Bronchial epithelial cell (primary cell): ENCODE data around the gene STK39. TPM values are rescaled to one million over a fixed set of nuclear protein-coding genes. Genes with fewer than 3 reads are reported as not detected.

Source experiments
- DNase-seq: peaks from one replicate; pipeline ENCODE4 v3.0.0-alpha.2; 2010; ENCODE audit warnings: low read depth
- FAIRE-seq: peaks from 2 replicates; lab custom pipeline; 2011; peaks lifted over from hg19 to GRCh38; lab: Jason Lieb, UNC
- H3K27me3 ChIP-seq: 2 replicates; pipeline ENCODE4 v1.5.1; 2011; ENCODE audit warnings: low read length; ENCODE audit not compliant: control insufficient read depth, insufficient read depth
- H3K36me3 ChIP-seq: 2 replicates; pipeline ENCODE4 v1.5.1; 2011; ENCODE audit warnings: low read length; ENCODE audit not compliant: control insufficient read depth, insufficient read depth
- H3K4me3 ChIP-seq: 2 replicates; pipeline ENCODE4 v1.5.1; 2011; ENCODE audit warnings: mild to moderate bottlenecking, low read depth, low read length, control low read depth
- total RNA-seq: library from RNA; depleted of rRNA; stranded (reverse); fragments of >200 nt; gene quantifications from 2 replicates; pipeline ENCODE4 v1.2.1, GENCODE V29; 2014
- TF ChIP-seq, protein P1 (sequence below): IDR thresholded peaks from 2 replicates; pipeline ENCODE4 v1.5.1; 2011; ENCODE audit warnings: mild to moderate bottlenecking, moderate library complexity, low read length, control low read depth, inconsistent platforms; ENCODE audit not compliant: insufficient read depth, severe bottlenecking

STK39 gene
- total RNA-seq, 1 donor from 2014 or later: 20.3 TPM

DNA sequence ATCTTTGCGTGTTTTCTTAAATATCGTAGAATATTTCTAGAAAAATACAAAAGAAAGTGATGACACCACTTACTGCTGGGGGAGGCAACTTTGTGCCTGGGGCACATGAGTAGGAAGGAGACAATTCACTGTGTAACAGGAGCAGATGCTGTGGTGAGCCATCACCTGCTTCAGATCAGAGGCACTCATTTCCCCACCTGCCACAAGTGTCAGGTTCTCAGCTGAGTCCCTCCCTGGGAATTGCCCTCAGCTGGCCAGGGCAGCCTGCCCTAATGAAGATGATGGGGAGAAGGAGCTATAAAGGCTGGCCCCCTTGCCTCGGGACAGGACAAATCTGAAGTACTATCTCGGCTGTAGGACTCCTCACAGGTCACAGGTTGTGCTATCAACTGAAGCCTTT is 322.8 kb downstream of the STK39 start:
- TF ChIP-seq, protein P1, sequence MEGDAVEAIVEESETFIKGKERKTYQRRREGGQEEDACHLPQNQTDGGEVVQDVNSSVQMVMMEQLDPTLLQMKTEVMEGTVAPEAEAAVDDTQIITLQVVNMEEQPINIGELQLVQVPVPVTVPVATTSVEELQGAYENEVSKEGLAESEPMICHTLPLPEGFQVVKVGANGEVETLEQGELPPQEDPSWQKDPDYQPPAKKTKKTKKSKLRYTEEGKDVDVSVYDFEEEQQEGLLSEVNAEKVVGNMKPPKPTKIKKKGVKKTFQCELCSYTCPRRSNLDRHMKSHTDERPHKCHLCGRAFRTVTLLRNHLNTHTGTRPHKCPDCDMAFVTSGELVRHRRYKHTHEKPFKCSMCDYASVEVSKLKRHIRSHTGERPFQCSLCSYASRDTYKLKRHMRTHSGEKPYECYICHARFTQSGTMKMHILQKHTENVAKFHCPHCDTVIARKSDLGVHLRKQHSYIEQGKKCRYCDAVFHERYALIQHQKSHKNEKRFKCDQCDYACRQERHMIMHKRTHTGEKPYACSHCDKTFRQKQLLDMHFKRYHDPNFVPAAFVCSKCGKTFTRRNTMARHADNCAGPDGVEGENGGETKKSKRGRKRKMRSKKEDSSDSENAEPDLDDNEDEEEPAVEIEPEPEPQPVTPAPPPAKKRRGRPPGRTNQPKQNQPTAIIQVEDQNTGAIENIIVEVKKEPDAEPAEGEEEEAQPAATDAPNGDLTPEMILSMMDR: no peak
- no peak for FAIRE-seq

GRCh38 chr2:167916756-167917155 is 330.6 kb downstream of the STK39 start:
- DNase-seq (no peak), FAIRE-seq (no peak)
- Histone ChIP-seq H3K27me3 (no peaks in the 10 kb centered on the region), H3K36me3 (no peaks in the 10 kb centered on the region), H3K4me3 (no peak overlapping the region)
- TF ChIP-seq, protein P1: no peak

More for the DNA sequence above, 322.8 kb downstream of the STK39 start:
- H3K4me3 ChIP-seq: no peak overlapping the region
- H3K27me3 ChIP-seq: no peaks in the 10 kb centered on the region
- DNase-seq: no peak
- no peaks in the 10 kb centered on the region for H3K36me3 ChIP-seq

GRCh38 chr2:167914969-167915368 is 332.4 kb downstream of the STK39 start:
- no peak for DNase-seq
- no peak overlapping the region for H3K4me3 ChIP-seq
- FAIRE-seq: no peak
- no peaks in the 10 kb centered on the region for H3K27me3 ChIP-seq
- TF ChIP-seq, protein P1: no peak
- no peaks in the 10 kb centered on the region for H3K36me3 ChIP-seq

DNA sequence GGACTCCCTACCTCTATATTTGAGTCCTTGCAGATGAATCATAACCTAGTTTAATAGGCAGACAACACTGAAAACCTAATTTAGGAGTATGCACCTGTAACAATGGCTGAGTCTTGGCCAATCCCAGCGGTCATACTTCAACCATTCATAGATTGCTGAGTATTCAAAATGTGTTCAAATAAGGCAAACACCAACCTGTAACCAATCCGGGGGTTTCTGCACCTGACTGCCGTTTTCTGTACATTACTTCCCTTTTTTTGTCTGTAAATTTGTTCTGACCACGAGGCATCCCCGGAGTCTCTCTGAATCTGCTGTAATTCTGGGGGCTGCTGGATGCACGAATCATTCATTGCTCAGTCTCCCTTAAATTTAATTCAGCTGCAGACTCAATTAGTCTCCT is 338.6 kb downstream of the STK39 start:
- Histone ChIP-seq H3K36me3 (no peaks in the 10 kb centered on the region), H3K27me3 (no peaks in the 10 kb centered on the region), H3K4me3 (no peak overlapping the region)
- TF ChIP-seq, protein P1: no peak
- DNase-seq: no peak
- no peak for FAIRE-seq

GRCh38 chr2:167905668-167906067 is 341.7 kb downstream of the STK39 start:
- TF ChIP-seq, protein P1: no peak
- H3K4me3 ChIP-seq: no peak overlapping the region
- no peaks in the 10 kb centered on the region for H3K27me3 ChIP-seq
- DNase-seq: no peak
- H3K36me3 ChIP-seq: no peaks in the 10 kb centered on the region
- FAIRE-seq: no peak

Other genes with a start within 250 kb of the STK39 start
- 50.8 and 55.3 TPM in 2 replicates for gene CERS6, start 208.7 kb upstream of the STK39 start, total RNA-seq